Measurements from ENCODE around the gene CPN2. TPM values are rescaled to one million over a fixed set of nuclear protein-coding genes. Genes with fewer than 3 reads are reported as not detected.

CPN2 gene
- total and polyA plus RNA-seq, 2 of the 13 experiments (the other 11 are each of a cell fraction or from before 2014, with no cell fraction given) = 26.7 to 27.7 TPM

GRCh38 chr3:194333212-194333980 lies 17.7 kb downstream of the CPN2 start (continued):
- TF ChIP-seq RBM39 (IDR thresholded peaks at IDR 0.05; ENCODE audit: low read depth, low read length, poor library complexity, severe bottlenecking) (peak; percentile 58), ZNF687 (CRISPR knock-in tag; IDR thresholded peaks at IDR 0.05) (peak; percentile 100), ZNF704 (CRISPR knock-in tag; IDR thresholded peaks at IDR 0.05; ENCODE audit: borderline replicate concordance) (peak; percentile 68; the same call in 1 of the 2 replicates), BCLAF1 (IDR thresholded peaks at IDR 0.05) (no peak), PITX1 (CRISPR knock-in tag; IDR thresholded peaks at IDR 0.05) (peak; percentile 82), ZBTB44 (CRISPR knock-in tag; IDR thresholded peaks at IDR 0.05) (peak; percentile 79; the same call in 1 of the 2 replicates), ZNF569 (CRISPR knock-in tag; IDR thresholded peaks at IDR 0.05; ENCODE audit: borderline replicate concordance) (peak; percentile 84; the same call in 1 of the 2 replicates), HMG20A (CRISPR knock-in tag; IDR thresholded peaks at IDR 0.05; ENCODE audit: borderline replicate concordance) (no peak), PRDM4 (CRISPR knock-in tag; IDR thresholded peaks at IDR 0.05; ENCODE audit: borderline replicate concordance) (no peak), ELK4 (CRISPR knock-in tag; IDR thresholded peaks at IDR 0.05; ENCODE audit: borderline replicate concordance) (no peak)
